ENCODE results near the gene FURIN. TPM values are rescaled to one million over a fixed set of nuclear protein-coding genes. Genes with fewer than 3 reads are reported as not detected.

FURIN gene
- total RNA-seq, 2 experiments from 2014 or later, result 576 to 590 TPM

GRCh38 chr15:90876512-90877170 lies 8.3 kb downstream of the FURIN start:
- ChIA-PET POLR2A (no interaction called here), CTCF (interaction anchor here (1.8 kb wide), 1 partner anchor 9 kb away, joined by 9 read pairs; no protein-coding TSS in a partner anchor)
- Mint-ChIP-seq H3K9me3 (no peaks in the 10 kb centered on the region), H3K27me3 (no peaks in the 10 kb centered on the region), H3K36me3 (peaks cover 80% of the 10 kb centered on the region), H3K4me3 (peak overlapping the region; percentile 37), H3K4me1 (ENCODE audit: low read depth) (peaks cover 29% of the 10 kb centered on the region), H3K27ac (peak overlapping the region; percentile 66)
- intact Hi-C loops (cut with micrococcal nuclease), result no loop called here
- DNase-seq, result no peak

GRCh38 chr15:90877315-90877714 lies 8.9 kb downstream of the FURIN start:
- peak overlapping the region; percentile 66 for H3K27ac Mint-ChIP-seq
- peaks cover 81% of the 10 kb centered on the region for H3K36me3 Mint-ChIP-seq
- DNase-seq, result no peak
- H3K4me1 Mint-ChIP-seq (ENCODE audit: low read depth), result peaks cover 29% of the 10 kb centered on the region
- no peaks in the 10 kb centered on the region for H3K27me3 Mint-ChIP-seq
- ChIA-PET CTCF (no interaction called here), POLR2A (no interaction called here)
- intact Hi-C loops (cut with micrococcal nuclease), result no loop called here
- no peaks in the 10 kb centered on the region for H3K9me3 Mint-ChIP-seq
- H3K4me3 Mint-ChIP-seq, result no peak overlapping the region

GRCh38 chr15:90877996-90878395 lies 9.6 kb downstream of the FURIN start:
- ChIA-PET CTCF (no interaction called here), POLR2A (no interaction called here)
- Mint-ChIP-seq H3K4me3 (no peak overlapping the region), H3K27ac (peak overlapping the region; percentile 66), H3K4me1 (ENCODE audit: low read depth) (peaks cover 24% of the 10 kb centered on the region), H3K27me3 (no peaks in the 10 kb centered on the region), H3K9me3 (no peaks in the 10 kb centered on the region), H3K36me3 (peaks cover 78% of the 10 kb centered on the region)
- DNase-seq, result no peak
- intact Hi-C loops (cut with micrococcal nuclease), result no loop called here

GRCh38 chr15:90878660-90879059 lies 10.3 kb downstream of the FURIN start:
- Mint-ChIP-seq H3K27ac (no peak overlapping the region), H3K9me3 (no peaks in the 10 kb centered on the region), H3K27me3 (no peaks in the 10 kb centered on the region), H3K36me3 (peaks cover 71% of the 10 kb centered on the region), H3K4me3 (no peak overlapping the region), H3K4me1 (ENCODE audit: low read depth) (peaks cover 23% of the 10 kb centered on the region)
- intact Hi-C loops (cut with micrococcal nuclease), result no loop called here
- POLR2A ChIA-PET, result no interaction called here
- no peak for DNase-seq
- CTCF ChIA-PET, result no interaction called here

GRCh38 chr15:90879730-90880366 lies 11.5 kb downstream of the FURIN start:
- CTCF ChIA-PET, result no interaction called here
- Mint-ChIP-seq H3K27me3 (peaks cover under 1% of the 10 kb centered on the region), H3K4me3 (no peak overlapping the region), H3K4me1 (ENCODE audit: low read depth) (peaks cover 16% of the 10 kb centered on the region), H3K9me3 (no peaks in the 10 kb centered on the region), H3K36me3 (peaks cover 61% of the 10 kb centered on the region), H3K27ac (peak overlapping the region; percentile 44)
- no peak for DNase-seq
- POLR2A ChIA-PET, result no interaction called here
- intact Hi-C loops (cut with micrococcal nuclease), result loop anchor here (10.0 kb wide), 1 partner anchor 555 kb away; no protein-coding TSS in a partner anchor

- no peak for DNase-seq
- ChIA-PET POLR2A (no interaction called here), CTCF (interaction anchor here (0.9 to 1.2 kb wide), 2 partner anchors 21 to 233 kb away, joined by 3 read pairs; no protein-coding TSS in a partner anchor)
- Mint-ChIP-seq H3K9me3 (no peaks in the 10 kb centered on the region), H3K36me3 (peaks cover 55% of the 10 kb centered on the region), H3K4me1 (ENCODE audit: low read depth) (peaks cover 19% of the 10 kb centered on the region), H3K27me3 (peaks cover 4% of the 10 kb centered on the region), H3K4me3 (no peak overlapping the region), H3K27ac (no peak overlapping the region)
- intact Hi-C loops (cut with micrococcal nuclease), result loop anchor here (10.0 kb wide), 1 partner anchor 556 kb away; no protein-coding TSS in a partner anchor
These were observed 12.2 kb downstream of the FURIN start for GRCh38 chr15:90880381-90881145.

- ChIA-PET POLR2A (interaction anchor here (0.7 kb wide), 1 partner anchor 10 kb away, joined by 3 read pairs; no protein-coding TSS in a partner anchor), CTCF (interaction anchor here (0.9 to 1.2 kb wide), 2 partner anchors 20 to 234 kb away, joined by 3 read pairs; no protein-coding TSS in a partner anchor)
- peaks cover 24% of the 10 kb centered on the region for H3K4me1 Mint-ChIP-seq (ENCODE audit: low read depth)
- H3K9me3 Mint-ChIP-seq, result no peaks in the 10 kb centered on the region
- peaks cover 4% of the 10 kb centered on the region for H3K27me3 Mint-ChIP-seq
- peaks cover 48% of the 10 kb centered on the region for H3K36me3 Mint-ChIP-seq
- H3K4me3 Mint-ChIP-seq, result no peak overlapping the region
- H3K27ac Mint-ChIP-seq, result peak overlapping the region; percentile 33
- no peak for DNase-seq
- intact Hi-C loops (cut with micrococcal nuclease), result loop anchor here (10.0 kb wide), 1 partner anchor 557 kb away; no protein-coding TSS in a partner anchor
These were observed 13.0 kb downstream of the FURIN start for GRCh38 chr15:90881181-90881977.

- Mint-ChIP-seq H3K27me3 (peaks cover 4% of the 10 kb centered on the region), H3K9me3 (no peaks in the 10 kb centered on the region), H3K27ac (no peak overlapping the region), H3K36me3 (peaks cover 41% of the 10 kb centered on the region), H3K4me1 (ENCODE audit: low read depth) (peaks cover 22% of the 10 kb centered on the region), H3K4me3 (no peak overlapping the region)
- DNase-seq, result no peak
- POLR2A ChIA-PET, result interaction anchor here (0.7 kb wide), 1 partner anchor 11 kb away, joined by 3 read pairs; no protein-coding TSS in a partner anchor
- CTCF ChIA-PET, result interaction anchor here (1.2 kb wide), 1 partner anchor 234 kb away, joined by 3 read pairs; no protein-coding TSS in a partner anchor
- intact Hi-C loops (cut with micrococcal nuclease), result loop anchor here (10.0 kb wide), 1 partner anchor 557 kb away; no protein-coding TSS in a partner anchor
These were observed 13.8 kb downstream of the FURIN start for GRCh38 chr15:90881978-90882721.

- Mint-ChIP-seq H3K27me3 (peaks cover 6% of the 10 kb centered on the region), H3K27ac (peak overlapping the region; percentile 60), H3K4me3 (peak overlapping the region; percentile 5), H3K9me3 (no peaks in the 10 kb centered on the region), H3K36me3 (peaks cover 33% of the 10 kb centered on the region), H3K4me1 (ENCODE audit: low read depth) (peaks cover 22% of the 10 kb centered on the region)
- CTCF ChIA-PET, result interaction anchor here (1.0 to 4.4 kb wide), 3 partner anchors 14 to 235 kb away, joined by 3 to 41 read pairs (median 4); partner anchors contain the start of genes HDDC3 and UNC45A
- POLR2A ChIA-PET, result no interaction called here
- intact Hi-C loops (cut with micrococcal nuclease), result loop anchor here (10.0 kb wide), 1 partner anchor 558 kb away; no protein-coding TSS in a partner anchor
- peak; percentile 40 for DNase-seq
These were observed 14.6 kb downstream of the FURIN start for GRCh38 chr15:90882781-90883525.

GRCh38 chr15:90883526-90883975 lies 15.2 kb downstream of the FURIN start:
- H3K4me1 Mint-ChIP-seq (ENCODE audit: low read depth), result peaks cover 22% of the 10 kb centered on the region

More at GRCh38 chr15:90883526-90883975, 15.2 kb downstream of the FURIN start:
- ChIA-PET CTCF (interaction anchor here (1.0 to 4.4 kb wide), 3 partner anchors 14 to 236 kb away, joined by 3 to 41 read pairs (median 4); partner anchors contain the start of genes HDDC3 and UNC45A), POLR2A (interaction anchor here (2.9 kb wide), 1 partner anchor 10 kb away, joined by 14 read pairs; no protein-coding TSS in a partner anchor)
- H3K27ac Mint-ChIP-seq, result peak overlapping the region; percentile 64
- no peaks in the 10 kb centered on the region for H3K9me3 Mint-ChIP-seq
- DNase-seq, result peak; percentile 35
- H3K4me3 Mint-ChIP-seq, result no peak overlapping the region
- peaks cover 6% of the 10 kb centered on the region for H3K27me3 Mint-ChIP-seq
- peaks cover 27% of the 10 kb centered on the region for H3K36me3 Mint-ChIP-seq
- intact Hi-C loops (cut with micrococcal nuclease), result loop anchor here (10.0 kb wide), 1 partner anchor 559 kb away; no protein-coding TSS in a partner anchor
